ENCODE results near the gene SWT1.

DNA sequence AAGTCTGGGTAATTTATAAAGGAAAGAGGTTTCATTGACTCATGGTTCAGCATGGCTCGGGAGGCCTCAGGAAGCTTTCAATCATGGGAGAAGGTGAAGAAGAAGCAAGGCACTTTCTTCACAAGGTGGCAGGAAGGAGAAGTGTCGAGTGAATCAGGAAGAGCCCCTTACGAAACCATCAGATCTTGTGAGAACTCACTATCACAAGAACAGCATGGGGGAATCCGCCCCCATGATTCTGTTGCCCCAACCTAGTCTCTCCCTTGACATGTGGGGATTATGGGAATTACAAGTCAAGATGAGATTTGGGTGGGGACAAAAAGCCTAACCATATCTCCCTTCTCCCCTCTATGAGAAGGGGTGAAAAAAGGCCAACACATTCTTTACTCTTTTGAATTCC, 171.3 kb downstream of the SWT1 start:
- TF ChIP-seq POLR2A (IDR thresholded peaks at IDR 0.05) (no peak), CTCF (IDR thresholded peaks at IDR 0.05) (no peak), POLR2AphosphoS5 (IDR thresholded peaks at IDR 0.05) (no peak)

Data from prostate gland (tissue), 2 donors.